ENCODE results near the gene SPATA2. TPM values are rescaled to one million over a fixed set of nuclear protein-coding genes. Genes with fewer than 3 reads are reported as not detected.

SPATA2 gene
- total and polyA plus RNA-seq, 2 of the 8 experiments (the other 6 are each of a cell fraction or from before 2014, with no cell fraction given): 11.0 to 13.0 TPM

DNA sequence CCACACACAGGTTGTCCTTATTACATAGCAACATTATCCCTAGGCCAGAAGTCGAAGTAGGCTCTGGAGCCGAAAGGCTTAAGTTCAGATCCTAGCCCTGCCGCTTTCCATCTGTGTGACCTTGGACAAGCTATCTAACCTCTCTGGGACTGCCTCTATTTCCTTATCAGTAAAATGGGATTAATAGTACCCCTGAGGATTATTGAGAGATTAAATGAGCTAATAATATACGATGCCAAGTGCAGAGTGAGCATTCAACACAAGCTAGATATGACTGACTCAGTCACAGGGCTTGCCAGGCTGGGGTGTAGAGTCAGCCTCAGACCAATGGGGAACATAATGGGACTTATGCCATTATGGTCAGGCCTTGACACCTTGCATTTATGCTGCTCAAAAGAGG, 8.9 kb upstream of the SPATA2 start:
- Histone ChIP-seq H2BK120ac (replicated peaks; ENCODE audit: low read depth, low read length) (no peak overlapping the region), H3K23ac (ENCODE audit: insufficient read length) (no peak overlapping the region), H3K27ac (ENCODE audit: low read depth, low read length) (no peak overlapping the region), H3K14ac (ENCODE audit: insufficient read length) (no peak overlapping the region), H3K79me1 (ENCODE audit: low read depth, low read length) (no peaks in the 10 kb centered on the region), H2BK5ac (ENCODE audit: low read depth, low read length) (no peak overlapping the region), H4K8ac (ENCODE audit: extremely low read depth, insufficient read depth, low read length) (no peak overlapping the region), H3K27me3 (replicated peaks in 1 of 4; ENCODE audit: control insufficient read depth in 3 of 4, extremely low read depth in 1 of 4, insufficient read depth in 3 of 4, low read length in 3 of 4) (no peaks in the 10 kb centered on the region), H4K5ac (ENCODE audit: insufficient read length, low read depth, low read length) (no peak overlapping the region), H3K4me1 (replicated peaks in 1 of 4; ENCODE audit: control insufficient read depth in 3 of 4, insufficient read depth in 4 of 4, low read length in 3 of 4) (no peaks in the 10 kb centered on the region), H2AK5ac (ENCODE audit: low read depth, low read length) (no peak overlapping the region), H2BK15ac (ENCODE audit: low read length) (no peak overlapping the region), H3K4me3 (ENCODE audit: extremely low read depth in 1 of 4, insufficient read depth in 2 of 4, low read depth in 3 of 4, low read length in 4 of 4) (no peak overlapping the region), H3K18ac (ENCODE audit: extremely low read depth, low read length) (no peak overlapping the region), H2BK12ac (ENCODE audit: low read depth, low read length) (no peak overlapping the region), H3K4ac (replicated peaks; ENCODE audit: insufficient read length, low read depth, low read length) (no peak overlapping the region), H3K56ac (replicated peaks; ENCODE audit: insufficient read length, low read depth, low read length) (no peak overlapping the region), H4K20me1 (replicated peaks in 1 of 2; ENCODE audit: control insufficient read depth in 1 of 2, insufficient read depth in 2 of 2, low read length in 2 of 2) (no peaks in the 10 kb centered on the region), H4K91ac (replicated peaks; ENCODE audit: insufficient read length, low read length) (no peak overlapping the region), H3K79me2 (ENCODE audit: control insufficient read depth in 1 of 2, insufficient read depth in 2 of 2, low read length in 2 of 2) (no peaks in the 10 kb centered on the region), H3K9me3 (ENCODE audit: insufficient read depth in 2 of 2, low read depth in 1 of 2, low read length in 1 of 2) (no peaks in the 10 kb centered on the region), H2AFZ (ENCODE audit: low read length) (no peak overlapping the region), H3K36me3 (ENCODE audit: control insufficient read depth in 2 of 4, insufficient read depth in 4 of 4, low read length in 3 of 4) (no peaks in the 10 kb centered on the region), H3K9ac (replicated peaks in 1 of 4; ENCODE audit: extremely low read depth in 1 of 4, low read depth in 3 of 4, low read length in 3 of 4) (no peak overlapping the region), H3K23me2 (ENCODE audit: low read depth, low read length) (no peaks in the 10 kb centered on the region), H3K4me2 (ENCODE audit: insufficient read depth in 1 of 2, low read depth in 2 of 2, low read length in 2 of 2) (no peak overlapping the region), H2BK20ac (ENCODE audit: low read length) (no peak overlapping the region)
- FAIRE-seq: no peak
- no peak for DNase-seq (ENCODE audit: low read depth in 1 of 2, low spot score in 2 of 2)
- 80% methylated on average over 4 of the region's 4 CpGs; no CpG with 5 or more reads in 1 of the 2 experiments for WGBS, 2 experiments (ENCODE audit: extremely low coverage in 1 of 2, insufficient coverage in 1 of 2, insufficient read length in 1 of 2, insufficient replicate concordance in 2 of 2, low coverage in 1 of 2, low lambda C conversion rate in 2 of 2, missing lambda C conversion rate in 1 of 2)
- CTCF ChIA-PET (ENCODE audit: partially characterized antibody): interaction anchor here (1.1 to 1.6 kb wide), 4 partner anchors 8 to 147 kb away, joined by 4 to 6 read pairs (median 4); partner anchors contain the start of gene SPATA2
- POLR2A ChIA-PET (ENCODE audit: partially characterized antibody): interaction anchor here (1.4 kb wide), 1 partner anchor 13 kb away, joined by 3 read pairs; no protein-coding TSS in a partner anchor
- TF ChIP-seq SP1 (IDR thresholded peaks at IDR 0.05; ENCODE audit: low read depth, low read length): no peak
- no peak for TF ChIP-seq GTF2F1 (IDR thresholded peaks at IDR 0.05; ENCODE audit: borderline replicate concordance, low read depth, low read length)
- TF ChIP-seq KDM1A (IDR thresholded peaks at IDR 0.05; ENCODE audit: borderline replicate concordance, low read length): no peak
- TF ChIP-seq CBX8 (IDR thresholded peaks at IDR 0.05; ENCODE audit: borderline replicate concordance, low read depth, low read length): no peak
- TF ChIP-seq BRCA1 (IDR thresholded peaks at IDR 0.05; ENCODE audit: low read depth, low read length): no peak
- TF ChIP-seq, protein P1, sequence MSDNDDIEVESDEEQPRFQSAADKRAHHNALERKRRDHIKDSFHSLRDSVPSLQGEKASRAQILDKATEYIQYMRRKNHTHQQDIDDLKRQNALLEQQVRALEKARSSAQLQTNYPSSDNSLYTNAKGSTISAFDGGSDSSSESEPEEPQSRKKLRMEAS (IDR thresholded peaks at IDR 0.05): no peak
- TF ChIP-seq POLR2AphosphoS5 (IDR thresholded peaks at IDR 0.05; ENCODE audit: low read depth, low read length): no peak
- TF ChIP-seq YY1 (IDR thresholded peaks at IDR 0.05; ENCODE audit: low read depth, low read length): no peak
- no peak for TF ChIP-seq SIX5 (IDR thresholded peaks at IDR 0.05; ENCODE audit: low read depth, low read length)
- no peak for TF ChIP-seq NRF1 (IDR thresholded peaks at IDR 0.05; ENCODE audit: low read depth, low read length)
- TF ChIP-seq, protein P2, sequence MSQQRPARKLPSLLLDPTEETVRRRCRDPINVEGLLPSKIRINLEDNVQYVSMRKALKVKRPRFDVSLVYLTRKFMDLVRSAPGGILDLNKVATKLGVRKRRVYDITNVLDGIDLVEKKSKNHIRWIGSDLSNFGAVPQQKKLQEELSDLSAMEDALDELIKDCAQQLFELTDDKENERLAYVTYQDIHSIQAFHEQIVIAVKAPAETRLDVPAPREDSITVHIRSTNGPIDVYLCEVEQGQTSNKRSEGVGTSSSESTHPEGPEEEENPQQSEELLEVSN (IDR thresholded peaks at IDR 0.05): no peak
- TF ChIP-seq GABPA (IDR thresholded peaks at IDR 0.05; ENCODE audit: borderline replicate concordance, insufficient read depth, low read length): no peak
- no peak for TF ChIP-seq SRF (IDR thresholded peaks at IDR 0.05; ENCODE audit: low read depth, low read length)
- TF ChIP-seq JUND (IDR thresholded peaks at IDR 0.05; ENCODE audit: low read length): no peak
- no peak for TF ChIP-seq MAFK (IDR thresholded peaks at IDR 0.05; ENCODE audit: low read depth, low read length)

Measured in H1 (cell line).